ENCODE measurements around the gene MMP10.
A peak's percentile ranks its signal among the peaks of the same experiment; 100 is the strongest.
"Not testable (repeated sequence)": the region's sequence is repeated elsewhere in the genome, so short reads cannot be mapped to it uniquely, and the experiment has no call there.

Gene MMP10

GRCh38 chr11:102761646-102762238 is 18.7 kb downstream of the MMP10 start:
- no peak for DNase-seq (ENCODE audit: insufficient read length, low spot score)
- no peak for TF ChIP-seq PAX5 (IDR thresholded peaks at IDR 0.05; ENCODE audit: insufficient read depth, low read length, severe bottlenecking)
- TF ChIP-seq TAF1 (IDR thresholded peaks at IDR 0.05; ENCODE audit: low read depth, low read length), result no peak
- no peak for TF ChIP-seq POLR2A (IDR thresholded peaks at IDR 0.05; ENCODE audit: low read depth, low read length)
- no peak for TF ChIP-seq SPI1 (IDR thresholded peaks at IDR 0.05; ENCODE audit: low read depth, low read length)
- TF ChIP-seq POU2F2 (IDR thresholded peaks at IDR 0.05; ENCODE audit: low read depth, low read length), result no peak
- no peak for TF ChIP-seq POLR2AphosphoS5 (IDR thresholded peaks at IDR 0.05; ENCODE audit: low read depth, low read length)
- no peak for FAIRE-seq

GRCh38 chr11:102760344-102761035 is 19.9 kb downstream of the MMP10 start:
- FAIRE-seq, result no peak
- no peak for TF ChIP-seq POLR2AphosphoS5 (IDR thresholded peaks at IDR 0.05; ENCODE audit: low read depth, low read length)
- TF ChIP-seq SPI1 (IDR thresholded peaks at IDR 0.05; ENCODE audit: low read depth, low read length), result no peak
- no peak for TF ChIP-seq PAX5 (IDR thresholded peaks at IDR 0.05; ENCODE audit: insufficient read depth, low read length, severe bottlenecking)
- no peak for TF ChIP-seq POU2F2 (IDR thresholded peaks at IDR 0.05; ENCODE audit: low read depth, low read length)
- no peak for TF ChIP-seq POLR2A (IDR thresholded peaks at IDR 0.05; ENCODE audit: low read depth, low read length)
- TF ChIP-seq TAF1 (IDR thresholded peaks at IDR 0.05; ENCODE audit: low read depth, low read length), result no peak
- no peak for DNase-seq (ENCODE audit: insufficient read length, low spot score)

- TF ChIP-seq POU2F2 (IDR thresholded peaks at IDR 0.05; ENCODE audit: low read depth, low read length), result no peak
- no peak for TF ChIP-seq PAX5 (IDR thresholded peaks at IDR 0.05; ENCODE audit: insufficient read depth, low read length, severe bottlenecking)
- TF ChIP-seq POLR2AphosphoS5 (IDR thresholded peaks at IDR 0.05; ENCODE audit: low read depth, low read length), result no peak
- TF ChIP-seq TAF1 (IDR thresholded peaks at IDR 0.05; ENCODE audit: low read depth, low read length), result no peak
- no peak for TF ChIP-seq POLR2A (IDR thresholded peaks at IDR 0.05; ENCODE audit: low read depth, low read length)
- peak; percentile 50 for TF ChIP-seq SPI1 (IDR thresholded peaks at IDR 0.05; ENCODE audit: low read depth, low read length)
- no peak for DNase-seq (ENCODE audit: insufficient read length, low spot score)
- FAIRE-seq, result no peak
Measured at GRCh38 chr11:102757823-102758549, 22.4 kb downstream of the MMP10 start.

- DNase-seq (ENCODE audit: insufficient read length, low spot score), result no peak
- no peak for FAIRE-seq
- TF ChIP-seq POLR2A (IDR thresholded peaks at IDR 0.05; ENCODE audit: low read depth, low read length) (no peak), SPI1 (IDR thresholded peaks at IDR 0.05; ENCODE audit: low read depth, low read length) (no peak), POLR2AphosphoS5 (IDR thresholded peaks at IDR 0.05; ENCODE audit: low read depth, low read length) (no peak), POU2F2 (IDR thresholded peaks at IDR 0.05; ENCODE audit: low read depth, low read length) (no peak), PAX5 (IDR thresholded peaks at IDR 0.05; ENCODE audit: insufficient read depth, low read length, severe bottlenecking) (no peak)
Measured at GRCh38 chr11:102753267-102753666, 27.2 kb downstream of the MMP10 start.

- TF ChIP-seq PAX5 (IDR thresholded peaks at IDR 0.05; ENCODE audit: insufficient read depth, low read length, severe bottlenecking), result no peak
Measured at GRCh38 chr11:102751673-102752072, 28.8 kb downstream of the MMP10 start.

GRCh38 chr11:102749101-102749722 is 31.2 kb downstream of the MMP10 start:
- FAIRE-seq, result no peak
- no peak for TF ChIP-seq POLR2A (IDR thresholded peaks at IDR 0.05; ENCODE audit: low read depth, low read length)
- no peak for TF ChIP-seq POLR2AphosphoS5 (IDR thresholded peaks at IDR 0.05; ENCODE audit: low read depth, low read length)
- TF ChIP-seq TAF1 (IDR thresholded peaks at IDR 0.05; ENCODE audit: low read depth, low read length), result no peak
- no peak for TF ChIP-seq PAX5 (IDR thresholded peaks at IDR 0.05; ENCODE audit: insufficient read depth, low read length, severe bottlenecking)
- TF ChIP-seq POU2F2 (IDR thresholded peaks at IDR 0.05; ENCODE audit: low read depth, low read length), result no peak
- no peak for TF ChIP-seq SPI1 (IDR thresholded peaks at IDR 0.05; ENCODE audit: low read depth, low read length)
- no peak for DNase-seq (ENCODE audit: insufficient read length, low spot score)

More at GRCh38 chr11:102751673-102752072, 28.8 kb downstream of the MMP10 start:
- DNase-seq (ENCODE audit: insufficient read length, low spot score), result no peak
- no peak for FAIRE-seq

GRCh38 chr11:102746746-102747578 is 33.5 kb downstream of the MMP10 start:
- not testable (repeated sequence) for DNase-seq (ENCODE audit: insufficient read length, low spot score); FAIRE-seq

- DNase-seq (ENCODE audit: insufficient read length, low spot score) (no peak), FAIRE-seq (no peak)
- TF ChIP-seq TAF1 (IDR thresholded peaks at IDR 0.05; ENCODE audit: low read depth, low read length), result no peak
- TF ChIP-seq POLR2AphosphoS5 (IDR thresholded peaks at IDR 0.05; ENCODE audit: low read depth, low read length), result no peak
- TF ChIP-seq SPI1 (IDR thresholded peaks at IDR 0.05; ENCODE audit: low read depth, low read length), result no peak
- TF ChIP-seq POU2F2 (IDR thresholded peaks at IDR 0.05; ENCODE audit: low read depth, low read length), result no peak
- TF ChIP-seq POLR2A (IDR thresholded peaks at IDR 0.05; ENCODE audit: low read depth, low read length), result no peak
- no peak for TF ChIP-seq PAX5 (IDR thresholded peaks at IDR 0.05; ENCODE audit: insufficient read depth, low read length, severe bottlenecking)
Measured at GRCh38 chr11:102734650-102735049, 45.8 kb downstream of the MMP10 start.

Data from GM12891 (cell line).